Measurements from ENCODE around the gene RAB36. TPM values are rescaled to one million over a fixed set of nuclear protein-coding genes. Genes with fewer than 3 reads are reported as not detected.

RAB36 gene
- total RNA-seq (2014; rRNA removed; shearing (Covaris generic)) (0.15 and 0.41 TPM in 2 replicates), total RNA-seq (2022) (2.5 and 3.0 TPM in 2 replicates), Bru-seq, nascent RNA (percentile 34 among the genes with signal in this experiment), BruChase-seq, experiment 1, labeled RNA remaining after a 6-hour chase (percentile 30 among the genes with signal in this experiment), BruChase-seq, experiment 2, labeled RNA remaining after a 2-hour chase (percentile 35 among the genes with signal in this experiment)
- long read RNA-seq, partial matches to known transcripts = 3 of 5 reads
- long read RNA-seq, other reads (novel, unspliced or antisense) = 2 of 5 reads

GRCh38 chr22:23144932-23145877 lies at the start of gene RAB36:
TSS of gene RAB36 (plus strand) at chr22:23145477. CDS start at chr22:23146617, 1,140 bp downstream.
- POLR2A ChIA-PET = interaction anchor here (0.5 to 1.9 kb wide), 9 partner anchors 8 to 175 kb away, joined by 3 to 10 read pairs (median 4); no protein-coding TSS in a partner anchor
- H3K79me2 ChIP-seq (ENCODE audit: insufficient read depth, low read depth, low read length) = no peaks in the 10 kb centered on the region
- H3K4me1 ChIP-seq (ENCODE audit: insufficient read depth, low read length, poor library complexity, severe bottlenecking) = peaks cover 62% of the 10 kb centered on the region
- H3K4me3 ChIP-seq (ENCODE audit: low read depth, low read length, poor library complexity, severe bottlenecking) = peak within 1 kb of the TSS; percentile 60
- peak; percentile 75 for DNase-seq (ENCODE audit: low spot score)
- H2AFZ ChIP-seq (ENCODE audit: low read length) = peak within 1 kb of the TSS; percentile 92
- CTCF ChIA-PET (ENCODE audit: unreplicated experiment) = interaction anchor here (2.0 kb wide), 1 partner anchor 12 kb away, joined by 6 read pairs; no protein-coding TSS in a partner anchor
- peak within 1 kb of the TSS; percentile 82 for H3K4me2 ChIP-seq (ENCODE audit: low read length)
- intact Hi-C loops (cut with micrococcal nuclease; ENCODE audit: unreplicated experiment) = no loop called here
- no TSS peak for BruUV-seq (replicated peaks)
- no peaks in the 10 kb centered on the region for H3K36me3 ChIP-seq (ENCODE audit: insufficient read depth, low read length)
- TF ChIP-seq EZH2phosphoT487 (IDR thresholded peaks at IDR 0.05; ENCODE audit: borderline replicate concordance, low read depth, low read length) (no peak), CTCF (conservative IDR thresholded peaks at IDR 0.05; ENCODE audit: low read length) (no peak)
- H3K27ac ChIP-seq (ENCODE audit: low read depth, low read length, poor library complexity, severe bottlenecking) = no peak within 1 kb of the TSS
- no peaks in the 10 kb centered on the region for H3K9me2 ChIP-seq (ENCODE audit: insufficient read depth, low read length)
- H3K9me3 ChIP-seq (ENCODE audit: low read length) = no peaks in the 10 kb centered on the region
- no peaks in the 10 kb centered on the region for H4K20me1 ChIP-seq (ENCODE audit: insufficient read depth, low read length)

GRCh38 chr22:23095733-23096342 lies 49.4 kb upstream of the RAB36 start:
- Histone ChIP-seq H3K4me3 (ENCODE audit: low read depth, low read length, poor library complexity, severe bottlenecking) (no peak overlapping the region), H3K79me2 (ENCODE audit: insufficient read depth, low read depth, low read length) (no peaks in the 10 kb centered on the region), H3K9me3 (ENCODE audit: low read length) (no peaks in the 10 kb centered on the region), H3K36me3 (ENCODE audit: insufficient read depth, low read length) (peaks cover 29% of the 10 kb centered on the region; the same call in 1 of the 2 replicates), H4K20me1 (ENCODE audit: insufficient read depth, low read length) (no peaks in the 10 kb centered on the region), H3K4me2 (ENCODE audit: low read length) (no peak overlapping the region), H3K4me1 (ENCODE audit: insufficient read depth, low read length, poor library complexity, severe bottlenecking) (no peaks in the 10 kb centered on the region), H3K9me2 (ENCODE audit: insufficient read depth, low read length) (no peaks in the 10 kb centered on the region), H2AFZ (ENCODE audit: low read length) (no peak overlapping the region), H3K27ac (ENCODE audit: low read depth, low read length, poor library complexity, severe bottlenecking) (no peak overlapping the region)
- POLR2A ChIA-PET = no interaction called here
- intact Hi-C loops (cut with micrococcal nuclease; ENCODE audit: unreplicated experiment) = no loop called here
- BruUV-seq (replicated peaks) = no TSS peak
- CTCF ChIA-PET (ENCODE audit: unreplicated experiment) = no interaction called here
- DNase-seq (ENCODE audit: low spot score) = no peak
- TF ChIP-seq CTCF (conservative IDR thresholded peaks at IDR 0.05; ENCODE audit: low read length) (no peak), EZH2phosphoT487 (IDR thresholded peaks at IDR 0.05; ENCODE audit: borderline replicate concordance, low read depth, low read length) (no peak)
